Measurements from ENCODE around the gene KCNN1. TPM values are rescaled to one million over a fixed set of nuclear protein-coding genes. Genes with fewer than 3 reads are reported as not detected.

The KCNN1 gene
- total RNA-seq, 4 donors from 2014 or later = 0.36 TPM; not detected in 3

DNA sequence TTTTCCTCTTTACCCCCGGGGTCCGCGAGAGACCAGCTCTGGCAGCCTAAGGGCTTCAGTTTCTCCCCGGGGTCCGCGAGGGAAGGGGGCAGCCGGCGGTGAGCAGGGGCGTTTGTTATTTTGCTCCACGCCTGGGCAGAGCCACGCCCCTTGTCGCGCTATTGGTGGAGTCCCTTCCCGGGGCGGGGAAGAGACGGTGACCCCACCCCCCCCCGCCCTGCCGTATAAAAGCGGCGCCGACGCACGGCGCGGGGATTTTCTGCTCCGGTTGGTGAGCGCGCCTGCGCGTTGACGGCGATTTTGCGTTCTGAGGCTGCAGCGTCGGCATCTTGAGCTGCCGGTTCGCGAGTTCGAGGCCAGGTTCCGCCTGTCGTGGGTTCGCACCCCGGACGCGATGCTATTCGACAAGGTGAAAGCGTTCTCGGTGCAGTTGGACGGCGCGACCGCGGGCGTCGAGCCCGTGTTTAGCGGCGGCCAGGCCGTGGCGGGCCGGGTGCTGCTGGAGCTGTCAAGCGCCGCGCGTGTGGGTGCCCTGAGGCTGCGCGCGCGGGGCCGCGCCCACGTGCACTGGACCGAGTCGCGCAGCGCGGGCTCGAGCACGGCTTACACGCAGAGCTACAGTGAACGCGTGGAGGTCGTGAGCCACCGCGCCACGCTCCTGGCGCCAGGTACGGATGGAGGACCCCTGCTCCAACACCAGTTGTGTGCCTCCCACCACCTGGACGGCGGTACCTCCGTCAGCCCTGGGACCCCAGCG is 41.2 kb downstream of the KCNN1 start, which contains the start of gene ARRDC2:
Gene ARRDC2, plus strand, starts transcription at position 254 of the 757 bp plus-strand sequence. Its CDS starts 141 bp downstream, at position 395.
- DNase-seq (ENCODE audit: low spot score in 2 of 2) = peak; percentile 90 to 98
- no peak for TF ChIP-seq POLR2A (IDR thresholded peaks at IDR 0.05)
- TF ChIP-seq, protein P1, sequence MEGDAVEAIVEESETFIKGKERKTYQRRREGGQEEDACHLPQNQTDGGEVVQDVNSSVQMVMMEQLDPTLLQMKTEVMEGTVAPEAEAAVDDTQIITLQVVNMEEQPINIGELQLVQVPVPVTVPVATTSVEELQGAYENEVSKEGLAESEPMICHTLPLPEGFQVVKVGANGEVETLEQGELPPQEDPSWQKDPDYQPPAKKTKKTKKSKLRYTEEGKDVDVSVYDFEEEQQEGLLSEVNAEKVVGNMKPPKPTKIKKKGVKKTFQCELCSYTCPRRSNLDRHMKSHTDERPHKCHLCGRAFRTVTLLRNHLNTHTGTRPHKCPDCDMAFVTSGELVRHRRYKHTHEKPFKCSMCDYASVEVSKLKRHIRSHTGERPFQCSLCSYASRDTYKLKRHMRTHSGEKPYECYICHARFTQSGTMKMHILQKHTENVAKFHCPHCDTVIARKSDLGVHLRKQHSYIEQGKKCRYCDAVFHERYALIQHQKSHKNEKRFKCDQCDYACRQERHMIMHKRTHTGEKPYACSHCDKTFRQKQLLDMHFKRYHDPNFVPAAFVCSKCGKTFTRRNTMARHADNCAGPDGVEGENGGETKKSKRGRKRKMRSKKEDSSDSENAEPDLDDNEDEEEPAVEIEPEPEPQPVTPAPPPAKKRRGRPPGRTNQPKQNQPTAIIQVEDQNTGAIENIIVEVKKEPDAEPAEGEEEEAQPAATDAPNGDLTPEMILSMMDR (IDR thresholded peaks at IDR 0.05) = no peak
- 16 to 23% methylated on average over 56 to 80 of the region's 92 CpGs for WGBS, 2 donors
- intact Hi-C loops (cut with DNase I; ENCODE audit: low total_unique reads) = loop anchor here (2.0 kb wide), 1 partner anchor 51 kb away; no protein-coding TSS in a partner anchor
- peak within 1 kb of the TSS; percentile 29 for H3K4me3 ChIP-seq (ENCODE audit: low read depth, poor library complexity, severe bottlenecking)

DNA sequence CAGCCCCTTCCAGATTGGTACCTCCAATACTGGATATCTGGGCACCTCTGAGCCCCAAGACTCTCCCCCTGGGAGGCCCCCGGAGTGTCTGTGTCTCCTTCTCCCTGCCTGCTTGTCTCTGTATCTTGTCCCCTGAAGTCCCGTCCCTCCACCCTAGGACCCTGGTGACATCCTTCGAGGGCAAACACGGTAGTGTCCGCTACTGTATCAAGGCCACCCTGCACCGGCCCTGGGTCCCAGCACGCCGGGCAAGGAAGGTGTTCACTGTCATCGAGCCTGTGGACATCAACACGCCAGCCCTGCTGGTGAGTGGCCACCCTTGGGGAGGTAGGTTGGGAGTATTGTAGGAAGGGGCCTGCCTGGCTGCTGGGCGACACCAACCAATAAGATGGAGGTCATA is 41.9 kb downstream of the KCNN1 start:
- no peak for TF ChIP-seq POLR2A (IDR thresholded peaks at IDR 0.05)
- TF ChIP-seq, protein P1 (IDR thresholded peaks at IDR 0.05) = no peak
- H3K4me3 ChIP-seq (ENCODE audit: low read depth, poor library complexity, severe bottlenecking) = peak overlapping the region; percentile 29
- intact Hi-C loops (cut with DNase I; ENCODE audit: low total_unique reads) = no loop called here
- 89 to 91% methylated on average over 11 of the region's 11 CpGs for WGBS, 2 donors
- DNase-seq (ENCODE audit: low spot score in 2 of 2) = no peak

DNA sequence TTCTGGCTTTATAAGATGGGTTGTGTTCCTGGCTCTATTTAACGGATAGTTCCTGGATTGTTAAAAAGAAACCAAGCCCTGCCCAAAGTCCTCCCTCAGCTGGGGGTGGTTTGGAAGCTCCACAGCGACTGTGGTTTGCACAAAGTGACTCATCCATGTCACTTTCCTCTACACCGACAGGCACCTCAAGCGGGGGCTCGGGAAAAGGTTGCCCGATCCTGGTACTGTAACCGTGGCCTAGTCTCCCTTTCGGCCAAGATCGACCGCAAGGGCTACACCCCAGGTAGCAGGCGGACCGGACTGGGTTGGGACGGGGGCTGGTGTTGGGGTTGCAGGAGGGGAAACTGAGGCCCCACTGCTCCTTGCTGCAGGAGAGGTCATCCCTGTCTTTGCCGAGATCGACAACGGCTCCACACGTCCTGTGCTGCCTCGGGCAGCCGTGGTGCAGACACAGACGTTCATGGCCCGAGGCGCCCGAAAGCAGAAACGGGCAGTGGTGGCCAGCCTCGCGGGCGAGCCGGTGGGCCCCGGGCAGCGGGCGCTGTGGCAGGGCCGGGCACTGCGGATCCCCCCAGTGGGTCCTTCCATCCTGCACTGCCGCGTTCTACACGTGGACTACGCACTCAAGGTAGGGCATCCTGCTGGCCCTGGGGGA is 42.6 kb downstream of the KCNN1 start:
- peak overlapping the region; percentile 7 for H3K4me3 ChIP-seq (ENCODE audit: low read depth, poor library complexity, severe bottlenecking)
- intact Hi-C loops (cut with DNase I; ENCODE audit: low total_unique reads) = no loop called here
- TF ChIP-seq POLR2A (IDR thresholded peaks at IDR 0.05) = no peak
- TF ChIP-seq, protein P1 (IDR thresholded peaks at IDR 0.05) = no peak
- DNase-seq (ENCODE audit: low spot score in 2 of 2) = no peak
- WGBS, 2 donors = 78 to 90% methylated on average over 27 to 37 of the region's 37 CpGs

DNA sequence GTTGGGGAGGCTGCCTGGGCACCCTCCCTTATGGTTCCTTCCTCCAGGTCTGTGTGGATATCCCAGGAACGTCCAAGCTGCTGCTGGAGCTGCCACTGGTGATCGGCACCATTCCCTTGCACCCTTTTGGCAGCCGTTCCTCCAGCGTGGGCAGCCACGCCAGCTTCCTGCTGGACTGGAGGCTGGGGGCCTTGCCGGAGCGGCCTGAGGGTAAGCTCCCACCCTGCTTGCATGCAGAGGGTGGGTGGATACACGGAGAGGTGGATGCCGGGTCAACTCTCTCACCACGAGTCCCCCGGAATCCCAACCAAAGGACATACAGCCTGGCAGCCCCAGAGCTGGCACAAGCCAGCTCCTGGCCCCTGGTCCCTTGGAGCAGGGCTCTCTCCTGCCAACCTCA is 43.2 kb downstream of the KCNN1 start:
- WGBS, 2 donors = 88 to 89% methylated on average over 11 of the region's 11 CpGs
- intact Hi-C loops (cut with DNase I; ENCODE audit: low total_unique reads) = no loop called here
- H3K4me3 ChIP-seq (ENCODE audit: low read depth, poor library complexity, severe bottlenecking) = no peak overlapping the region
- no peak for DNase-seq (ENCODE audit: low spot score in 2 of 2)
- TF ChIP-seq, protein P1 (IDR thresholded peaks at IDR 0.05) = no peak
- no peak for TF ChIP-seq POLR2A (IDR thresholded peaks at IDR 0.05)

DNA sequence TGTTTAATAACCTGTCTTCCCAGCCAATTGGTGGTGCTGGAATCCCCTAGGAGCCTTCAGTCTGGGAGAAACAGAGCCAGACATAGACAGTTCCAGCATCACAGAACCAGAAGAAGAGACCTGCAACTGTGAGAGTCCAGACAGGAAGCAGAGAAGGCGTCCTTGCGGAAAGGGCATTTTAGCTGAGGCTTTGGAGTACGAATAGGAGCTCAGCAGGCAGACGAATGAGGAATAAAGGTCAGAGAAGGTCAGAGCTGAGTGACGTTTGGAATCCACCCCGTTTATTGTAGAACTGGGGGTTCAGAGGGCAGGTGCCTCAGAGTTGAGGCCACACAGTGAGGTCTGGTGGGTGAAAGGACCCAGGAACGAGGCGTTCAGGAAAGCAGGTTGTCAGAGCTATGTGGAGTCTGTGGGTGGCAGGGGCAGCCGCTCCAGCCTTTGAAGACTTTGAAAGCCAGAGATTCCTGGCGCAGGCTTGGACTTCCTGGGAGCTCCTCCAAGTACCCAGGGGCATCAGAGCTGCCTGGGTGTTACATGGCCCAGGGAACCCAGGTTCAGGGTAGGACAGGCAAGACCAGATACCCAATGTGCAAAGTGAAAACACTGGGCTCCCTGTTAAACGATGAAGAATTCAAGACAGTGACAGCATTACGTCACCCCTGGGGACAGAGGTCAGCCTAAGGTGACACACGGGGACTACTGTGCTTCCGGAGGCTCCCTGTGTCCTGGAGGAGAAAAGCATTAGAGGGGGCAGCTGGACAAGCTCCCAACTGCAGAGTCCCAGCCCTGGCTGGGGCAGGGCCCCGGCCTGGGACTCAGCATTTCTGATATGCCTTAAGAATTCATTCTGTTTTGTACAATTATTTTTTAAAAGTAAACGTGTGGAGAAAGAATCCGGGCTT is 46.6 kb downstream of the KCNN1 start:
- intact Hi-C loops (cut with DNase I; ENCODE audit: low total_unique reads) = no loop called here
- no peak for DNase-seq (ENCODE audit: low spot score in 2 of 2)
- TF ChIP-seq, protein P1 (IDR thresholded peaks at IDR 0.05) = no peak
- TF ChIP-seq POLR2A (IDR thresholded peaks at IDR 0.05) = no peak
- H3K4me3 ChIP-seq (ENCODE audit: low read depth, poor library complexity, severe bottlenecking) = no peak overlapping the region
- WGBS, 2 donors = 61 to 66% methylated on average over 17 of the region's 17 CpGs

Data from lower leg skin (tissue), 4 donors.